Gastrocnemius medialis (tissue), 4 donors: ENCODE measurements around the gene KRTAP29-1. TPM values are rescaled to one million over a fixed set of nuclear protein-coding genes. Genes with fewer than 3 reads are reported as not detected.

ENCODE experiments used
- ATAC-seq, 2 donors: fragments of 150-250 bp; one replicate each; pipeline ENCODE4 v1.9.1; 2016
- DNase-seq, 2 donors: peaks; one replicate each; pipeline ENCODE4 v3.0.0-alpha.2; 2019
- H3K27ac ChIP-seq, 4 donors: fragments of 200-600 bp; sonication (generic); 1 replicate in 1 of 4; 2 replicates in 3 of 4; pipeline ENCODE4 v1.5.1; 2016 to 2018; ENCODE audit warnings: mild to moderate bottlenecking in 2 of 4, moderate library complexity in 1 of 4
- H3K27me3 ChIP-seq, 3 donors: fragments of 200-600 bp; sonication (generic) in 2 of 3; 1 replicate in 1 of 3; 2 replicates in 2 of 3; pipeline versions ENCODE4 v1.5.1 to v1.6.0; 2016 to 2019; ENCODE audit warnings: mild to moderate bottlenecking in 1 of 3, moderate library complexity in 1 of 3
- H3K36me3 ChIP-seq, 2 donors: fragments of 200-600 bp; sonication (generic) in 1 of 2; one replicate each; pipeline ENCODE4 v1.5.1; 2017 to 2018
- H3K4me1 ChIP-seq, 2 donors: fragments of 200-600 bp; sonication (generic) in 1 of 2; one replicate each; pipeline ENCODE4 v1.5.1; 2016 to 2017; ENCODE audit warnings: mild to moderate bottlenecking in 2 of 2
- H3K4me3 ChIP-seq, 4 donors: fragments of 200-600 bp; sonication (generic) in 3 of 4; 1 replicate in 1 of 4; 2 replicates in 3 of 4; pipeline ENCODE4 v1.5.1; 2016 to 2019; ENCODE audit warnings: mild to moderate bottlenecking in 2 of 4
- H3K9me3 ChIP-seq, 3 donors: fragments of 200-600 bp; sonication (generic) in 2 of 3; 1 replicate in 1 of 3; 2 replicates in 2 of 3; pipeline ENCODE4 v1.5.1; 2016 to 2019
- CTCF ChIP-seq, 5 experiments: fragments of 450-650 bp in 3 of 5; fragments of 200-600 bp in 2 of 5; sonication (generic) in 2 of 5; IDR thresholded peaks in 4 of 5; conservative IDR thresholded peaks in 1 of 5; 1 replicate in 4 of 5; 2 replicates in 1 of 5; pipeline ENCODE4 v1.5.1; 2016 to 2019; ENCODE audit warnings: antibody characterized with exemption in 5 of 5, mild to moderate bottlenecking in 3 of 5, moderate library complexity in 3 of 5
- POLR2A ChIP-seq, 2 donors: fragments of 450-650 bp; IDR thresholded peaks; one replicate each; pipeline ENCODE4 v1.6.1; 2017; ENCODE audit warnings: antibody characterized with exemption in 2 of 2, mild to moderate bottlenecking in 2 of 2, moderate library complexity in 2 of 2
- in situ Hi-C, 4 donors: fragments of 200-750 bp; cut with MboI; loops; one replicate each; pipeline versions ENCODE4 v1.15.0 to v1.8.0; 2017; ENCODE audit warnings: low sequenced_read_pairs in 4 of 4
- intact Hi-C: fragments of 100-400 bp; cut with DNase I; formaldehyde crosslinking; loops from one replicate; pipeline ENCODE4 v1.15.1; 2023; ENCODE audit warnings: low total_unique reads
- total RNA-seq, 4 donors: library from RNA; depleted of rRNA; stranded (reverse); fragments of >200 nt; gene quantifications; one replicate each; pipeline versions ENCODE4 v1.1.0 to v1.2.3, GENCODE V29; 2016

Gene KRTAP29-1
- total RNA-seq, 4 donors from 2014 or later: not detected

GRCh38 chr17:41304091-41304490 lies 1.4 kb upstream of the KRTAP29-1 start:
- H3K27me3 ChIP-seq: peaks cover 8 to 25% (median 18%) of the 10 kb centered on the region in 3 donors
- TF ChIP-seq CTCF (IDR thresholded peaks at IDR 0.05 in 4 of 5, conservative IDR thresholded peaks at IDR 0.05 in 1 of 5) (no peak), POLR2A (IDR thresholded peaks at IDR 0.05) (no peak)
- DNase-seq: no peak
- no peaks in the 10 kb centered on the region for H3K36me3 ChIP-seq
- H3K27ac ChIP-seq: no peak overlapping the region
- intact Hi-C loops: no loop called here
- H3K4me1 ChIP-seq: peaks cover 5 to 6% of the 10 kb centered on the region in 2 donors
- ATAC-seq: no peak
- H3K9me3 ChIP-seq: no peaks in the 10 kb centered on the region
- in situ Hi-C loops: loop anchor here in 1 of 4 donors (25.0 kb wide), 1 partner anchor 392 kb away; no protein-coding TSS in a partner anchor
- H3K4me3 ChIP-seq: no peak overlapping the region

GRCh38 chr17:41302981-41303380 lies 330 bp upstream of the KRTAP29-1 start:
- no peak overlapping the region for H3K27ac ChIP-seq
- peaks cover 8 to 28% (median 18%) of the 10 kb centered on the region in 3 donors for H3K27me3 ChIP-seq
- DNase-seq (no peak), ATAC-seq (no peak)
- no peaks in the 10 kb centered on the region for H3K36me3 ChIP-seq
- no peaks in the 10 kb centered on the region for H3K4me1 ChIP-seq
- intact Hi-C loops (no loop called here), in situ Hi-C loops (loop anchor here in 1 of 4 donors (25.0 kb wide), 1 partner anchor 391 kb away; no protein-coding TSS in a partner anchor)
- TF ChIP-seq CTCF (IDR thresholded peaks at IDR 0.05 in 4 of 5, conservative IDR thresholded peaks at IDR 0.05 in 1 of 5) (no peak), POLR2A (IDR thresholded peaks at IDR 0.05) (no peak)
- no peak overlapping the region for H3K4me3 ChIP-seq
- no peaks in the 10 kb centered on the region for H3K9me3 ChIP-seq

- TF ChIP-seq CTCF (IDR thresholded peaks at IDR 0.05 in 4 of 5, conservative IDR thresholded peaks at IDR 0.05 in 1 of 5) (no peak), POLR2A (IDR thresholded peaks at IDR 0.05) (no peak)
- intact Hi-C loops: no loop called here
- Histone ChIP-seq H3K4me1 (no peaks in the 10 kb centered on the region), H3K9me3 (no peaks in the 10 kb centered on the region), H3K4me3 (no peak overlapping the region), H3K27ac (no peak overlapping the region), H3K36me3 (no peaks in the 10 kb centered on the region), H3K27me3 (peaks cover 8 to 28% (median 10%) of the 10 kb centered on the region in 3 donors)
- DNase-seq (no peak), ATAC-seq (no peak)
- in situ Hi-C loops: loop anchor here in 1 of 4 donors (25.0 kb wide), 1 partner anchor 389 kb away; no protein-coding TSS in a partner anchor
Observed at GRCh38 chr17:41301204-41301790, 1.4 kb downstream of the KRTAP29-1 start.

GRCh38 chr17:41298458-41299135 lies 4.1 kb downstream of the KRTAP29-1 start:
- Histone ChIP-seq H3K36me3 (no peaks in the 10 kb centered on the region), H3K27ac (no peak overlapping the region), H3K4me1 (no peaks in the 10 kb centered on the region), H3K27me3 (peaks cover 0 to 18% (median 3%) of the 10 kb centered on the region in 3 donors), H3K4me3 (no peak overlapping the region), H3K9me3 (no peaks in the 10 kb centered on the region)
- TF ChIP-seq CTCF (IDR thresholded peaks at IDR 0.05 in 4 of 5, conservative IDR thresholded peaks at IDR 0.05 in 1 of 5) (no peak), POLR2A (IDR thresholded peaks at IDR 0.05) (no peak)
- no peak for DNase-seq
- in situ Hi-C loops: no loop called here
- intact Hi-C loops: no loop called here
- ATAC-seq: no peak
